HG03457 (cell line): ENCODE measurements around the gene HLA-DOA.

ENCODE experiments used
- ATAC-seq: cut with Tn5 transposase; IDR thresholded peaks from one replicate; pipeline ENCODE4 v1.9.1; 2021; ENCODE audit warnings: moderate number of reproducible peaks; ENCODE audit not compliant: unreplicated experiment

The HLA-DOA gene

GRCh38 chr6:32967151-32968091 is 42.0 kb downstream of the HLA-DOA start:
- no peak for ATAC-seq

- no peak for ATAC-seq
Measured at GRCh38 chr6:32964776-32965175, 44.6 kb downstream of the HLA-DOA start.

GRCh38 chr6:32963866-32964265 is 45.5 kb downstream of the HLA-DOA start:
- ATAC-seq = no peak

GRCh38 chr6:32962213-32962826 is 47.1 kb downstream of the HLA-DOA start:
- ATAC-seq = no peak

GRCh38 chr6:32960563-32960962 is 48.8 kb downstream of the HLA-DOA start:
- no peak for ATAC-seq

- no peak for ATAC-seq
Measured at GRCh38 chr6:32956176-32956575, 53.2 kb downstream of the HLA-DOA start.

GRCh38 chr6:32954986-32955802 is 54.2 kb downstream of the HLA-DOA start:
- ATAC-seq = no peak

- no peak for ATAC-seq
Measured at GRCh38 chr6:32954267-32954666, 55.1 kb downstream of the HLA-DOA start.
